WERI-Rb-1 (cell line): ENCODE data around the gene KLHL29.
A peak's percentile ranks its signal among the peaks of the same experiment; 100 is the strongest.

Experiments
- DNase-seq: peaks from one replicate; pipeline ENCODE4 v3.0.0-alpha.2; 2020
- H3K27ac ChIP-seq: fragments of 250-450 bp; sonication (Bioruptor Pico); 2 replicates; pipeline ENCODE4 v1.5.1; 2020; ENCODE audit warnings: mild to moderate bottlenecking, moderate library complexity
- H3K27me3 ChIP-seq: fragments of 250-450 bp; sonication (Bioruptor Pico); 2 replicates; pipeline ENCODE4 v1.5.1; 2021; ENCODE audit warnings: mild to moderate bottlenecking, low read depth, moderate library complexity; ENCODE audit not compliant: insufficient read depth, severe bottlenecking
- H3K36me3 ChIP-seq: fragments of 250-450 bp; sonication (Bioruptor Pico); 2 replicates; pipeline ENCODE4 v1.5.1; 2020; ENCODE audit warnings: mild to moderate bottlenecking, moderate library complexity
- H3K4me3 ChIP-seq: 2 replicates; pipeline ENCODE4 v1.5.1; 2011; ENCODE audit warnings: low read depth, mild to moderate bottlenecking, control low read depth, low read length
- H3K9me3 ChIP-seq: fragments of 250-450 bp; sonication (Bioruptor Pico); 2 replicates; pipeline ENCODE4 v1.5.1; 2021; ENCODE audit warnings: mild to moderate bottlenecking, moderate library complexity; ENCODE audit not compliant: severe bottlenecking
- TF ChIP-seq, protein P1 (sequence below): IDR thresholded peaks from 2 replicates; pipeline ENCODE4 v1.5.1; 2011; ENCODE audit warnings: low read depth, mild to moderate bottlenecking, control low read depth, inconsistent platforms, low read length

Gene KLHL29

DNA sequence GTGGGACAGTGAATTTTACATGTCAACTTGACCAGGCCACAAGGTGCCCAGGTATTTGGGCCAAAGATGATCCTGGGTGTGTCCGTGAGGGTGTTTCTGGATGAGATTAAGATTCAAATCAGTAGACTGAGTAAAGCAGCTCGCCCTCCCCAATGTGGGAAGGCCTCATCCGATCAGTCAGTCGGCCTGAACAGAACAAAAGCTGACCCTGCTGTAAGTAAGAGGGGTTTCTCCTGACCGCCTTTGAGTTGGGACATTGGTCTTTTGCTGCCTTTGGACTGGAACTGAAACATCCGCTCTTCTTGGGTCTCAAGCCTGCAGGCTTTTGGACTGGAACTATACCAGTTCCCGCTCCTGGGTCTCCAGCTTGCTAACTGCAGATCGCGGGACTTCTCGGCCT, 233.3 kb downstream of the KLHL29 start:
- DNase-seq, result no peak

DNA sequence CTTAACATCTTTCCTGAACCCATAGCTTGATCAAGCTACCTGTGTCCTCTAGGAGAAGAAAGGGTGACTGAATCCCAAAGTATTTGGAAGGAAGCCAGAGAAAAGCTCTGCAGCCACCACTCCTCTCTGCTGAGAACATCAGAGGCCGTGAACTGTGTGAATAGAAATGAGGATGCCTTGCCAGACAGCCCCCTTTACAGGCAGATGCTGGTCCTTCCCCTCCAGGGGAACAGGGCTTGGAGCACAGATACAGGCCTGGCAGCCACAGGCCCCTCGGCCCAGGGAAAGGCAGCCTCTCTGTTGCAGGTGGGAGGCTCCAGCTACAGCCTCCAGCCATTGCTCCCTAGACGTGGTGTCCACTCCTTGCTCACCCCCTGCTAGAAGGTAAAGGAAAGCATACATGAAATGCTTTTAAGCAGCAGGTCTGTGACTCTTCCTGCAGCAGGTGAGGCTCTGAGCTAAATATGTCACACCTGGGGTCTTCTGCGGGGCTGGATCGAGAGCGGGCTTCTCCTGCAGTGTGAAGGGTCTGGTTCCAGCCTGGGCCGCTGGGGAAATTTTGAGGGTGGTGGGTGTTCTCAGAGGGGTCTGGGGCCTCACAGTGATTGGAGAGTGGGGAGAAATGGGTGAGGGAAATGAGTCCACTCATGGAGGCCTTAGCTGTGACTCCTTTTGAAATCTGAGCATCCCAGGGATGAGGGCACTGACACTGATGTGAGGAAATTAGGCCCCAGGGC, 234.0 kb downstream of the KLHL29 start:
- peaks cover 2% of the 10 kb centered on the region for H3K9me3 ChIP-seq
- H3K36me3 ChIP-seq, result peaks cover 8% of the 10 kb centered on the region
- TF ChIP-seq, protein P1, sequence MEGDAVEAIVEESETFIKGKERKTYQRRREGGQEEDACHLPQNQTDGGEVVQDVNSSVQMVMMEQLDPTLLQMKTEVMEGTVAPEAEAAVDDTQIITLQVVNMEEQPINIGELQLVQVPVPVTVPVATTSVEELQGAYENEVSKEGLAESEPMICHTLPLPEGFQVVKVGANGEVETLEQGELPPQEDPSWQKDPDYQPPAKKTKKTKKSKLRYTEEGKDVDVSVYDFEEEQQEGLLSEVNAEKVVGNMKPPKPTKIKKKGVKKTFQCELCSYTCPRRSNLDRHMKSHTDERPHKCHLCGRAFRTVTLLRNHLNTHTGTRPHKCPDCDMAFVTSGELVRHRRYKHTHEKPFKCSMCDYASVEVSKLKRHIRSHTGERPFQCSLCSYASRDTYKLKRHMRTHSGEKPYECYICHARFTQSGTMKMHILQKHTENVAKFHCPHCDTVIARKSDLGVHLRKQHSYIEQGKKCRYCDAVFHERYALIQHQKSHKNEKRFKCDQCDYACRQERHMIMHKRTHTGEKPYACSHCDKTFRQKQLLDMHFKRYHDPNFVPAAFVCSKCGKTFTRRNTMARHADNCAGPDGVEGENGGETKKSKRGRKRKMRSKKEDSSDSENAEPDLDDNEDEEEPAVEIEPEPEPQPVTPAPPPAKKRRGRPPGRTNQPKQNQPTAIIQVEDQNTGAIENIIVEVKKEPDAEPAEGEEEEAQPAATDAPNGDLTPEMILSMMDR, result no peak
- no peak overlapping the region for H3K4me3 ChIP-seq
- no peak for DNase-seq
- no peaks in the 10 kb centered on the region for H3K27me3 ChIP-seq
- H3K27ac ChIP-seq, result no peak overlapping the region

More for the DNA sequence above, 233.3 kb downstream of the KLHL29 start:
- Histone ChIP-seq H3K36me3 (peaks cover 8% of the 10 kb centered on the region), H3K27me3 (no peaks in the 10 kb centered on the region), H3K27ac (no peak overlapping the region), H3K4me3 (no peak overlapping the region), H3K9me3 (no peaks in the 10 kb centered on the region)
- TF ChIP-seq, protein P1, result no peak

DNA sequence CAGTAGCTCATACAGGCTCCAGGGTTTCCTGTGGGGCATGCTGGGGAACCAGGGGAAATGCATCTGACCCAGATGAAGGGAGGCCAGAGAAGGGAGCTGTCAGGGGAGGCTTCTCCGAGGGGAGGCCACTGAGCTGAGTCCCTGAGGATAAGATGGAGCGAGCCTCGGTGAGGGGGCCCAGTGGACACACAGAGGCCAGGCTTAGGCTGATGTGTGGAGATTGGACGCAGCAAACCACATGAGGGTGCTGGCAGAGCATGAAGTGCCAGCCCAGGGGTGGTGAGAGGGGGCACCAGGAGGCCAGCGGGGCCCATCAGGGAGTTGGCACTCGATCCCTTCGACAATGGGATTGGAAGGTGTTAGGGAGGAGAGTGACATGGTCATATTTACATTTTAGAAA, 235.0 kb downstream of the KLHL29 start:
- peaks cover 11% of the 10 kb centered on the region for H3K9me3 ChIP-seq
- H3K4me3 ChIP-seq, result no peak overlapping the region
- DNase-seq, result no peak
- H3K27me3 ChIP-seq, result no peaks in the 10 kb centered on the region
- TF ChIP-seq, protein P1, result no peak
- H3K36me3 ChIP-seq, result peaks cover 14% of the 10 kb centered on the region
- H3K27ac ChIP-seq, result no peak overlapping the region

DNA sequence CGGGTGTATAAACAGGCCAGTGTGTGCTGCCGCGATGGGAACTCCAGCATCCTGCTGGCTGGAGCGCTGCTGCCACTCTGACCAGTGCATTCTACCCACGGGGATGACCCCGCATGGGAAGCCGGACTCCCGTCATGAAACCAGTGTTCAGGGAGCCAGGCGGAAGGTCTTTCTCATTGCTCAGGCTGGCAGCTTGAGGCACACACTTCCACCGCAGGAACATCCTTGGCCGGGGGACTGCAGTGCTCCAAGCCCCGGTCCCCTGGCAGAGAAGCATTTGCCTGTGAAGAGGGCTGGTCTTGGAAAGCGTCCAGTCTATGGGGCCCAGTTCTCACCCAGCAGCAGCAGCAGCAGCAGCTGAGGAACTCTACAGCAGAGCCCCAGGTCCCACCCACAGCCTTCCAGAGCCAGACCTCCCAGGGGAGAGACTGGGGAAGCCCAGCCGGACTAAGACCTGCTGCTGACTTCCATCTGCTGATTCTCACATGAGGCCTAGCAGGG, 235.9 kb downstream of the KLHL29 start:
- H3K9me3 ChIP-seq, result peaks cover 11% of the 10 kb centered on the region
- H3K27me3 ChIP-seq, result no peaks in the 10 kb centered on the region
- peaks cover 14% of the 10 kb centered on the region for H3K36me3 ChIP-seq
- TF ChIP-seq, protein P1, result no peak
- H3K4me3 ChIP-seq, result no peak overlapping the region
- peak; percentile 58 for DNase-seq
- H3K27ac ChIP-seq, result no peak overlapping the region

DNA sequence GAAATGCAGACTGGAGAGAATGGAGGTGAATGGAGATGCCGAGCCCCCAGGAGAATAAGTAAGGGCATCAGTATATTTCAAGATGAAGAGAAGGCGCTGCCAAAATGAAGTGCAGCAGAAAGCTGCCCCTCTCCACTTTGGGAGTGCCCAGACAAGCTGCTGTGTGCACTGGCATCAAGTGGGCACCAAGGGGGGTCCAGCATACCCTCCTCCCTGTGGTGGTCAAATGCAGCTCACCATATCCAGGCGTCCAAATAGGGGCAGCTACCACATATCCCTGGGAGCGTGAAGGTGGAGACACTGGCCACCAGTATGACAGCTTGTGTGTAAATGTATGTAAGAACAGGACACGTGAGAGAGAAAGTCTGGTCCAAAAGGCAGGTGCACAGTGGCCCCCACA, 236.6 kb downstream of the KLHL29 start:
- no peaks in the 10 kb centered on the region for H3K27me3 ChIP-seq
- no peak for DNase-seq
- H3K36me3 ChIP-seq, result peaks cover 14% of the 10 kb centered on the region
- H3K9me3 ChIP-seq, result peaks cover 11% of the 10 kb centered on the region
- H3K4me3 ChIP-seq, result no peak overlapping the region
- TF ChIP-seq, protein P1, result no peak
- H3K27ac ChIP-seq, result no peak overlapping the region

DNA sequence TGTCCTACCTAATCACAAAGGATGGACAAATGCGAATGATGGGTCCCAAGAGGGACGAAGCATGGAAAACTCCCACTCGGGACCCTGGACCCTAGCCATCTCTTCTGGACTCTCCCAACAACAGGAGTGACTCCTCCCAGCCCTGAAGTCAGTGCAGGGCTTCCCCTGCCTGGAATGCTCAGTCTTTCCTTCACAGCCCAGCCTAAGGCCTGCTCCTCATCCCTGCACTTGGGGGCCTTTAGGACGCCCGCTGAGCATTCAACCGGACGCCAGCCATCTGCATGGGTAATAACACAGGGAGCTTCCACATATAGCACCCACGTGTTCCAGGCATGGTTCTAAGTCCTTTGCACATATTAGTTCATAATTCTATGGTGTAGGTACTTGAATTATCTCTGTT, 237.5 kb downstream of the KLHL29 start:
- H3K27ac ChIP-seq, result no peak overlapping the region
- TF ChIP-seq, protein P1, result no peak
- no peak for DNase-seq

More for the DNA sequence above, 237.5 kb downstream of the KLHL29 start:
- Histone ChIP-seq H3K9me3 (peaks cover 11% of the 10 kb centered on the region), H3K36me3 (peaks cover 14% of the 10 kb centered on the region), H3K27me3 (no peaks in the 10 kb centered on the region), H3K4me3 (no peak overlapping the region)
